MCF 10A (cell line): ENCODE data around the gene FAR1. TPM values are rescaled to one million over a fixed set of nuclear protein-coding genes. Genes with fewer than 3 reads are reported as not detected.
A peak's percentile ranks its signal among the peaks of the same experiment; 100 is the strongest.

Source experiments
- BruUV-seq: library from RNA; stranded (reverse); fragments of 400-500 nt; replicated peaks from 2 replicates; lab custom pipeline; 2021; lab: Mats Ljungman, UMichigan
- CTCF ChIA-PET: fragments of 300-600 bp; sonication (Branson Sonifier 250); formaldehyde crosslinking; extraction: SDS; loops from one replicate; lab custom pipeline; 2021; ENCODE audit warnings: antibody characterized with exemption, inconsistent platforms; lab: Yijun Ruan, JAX
- POLR2A ChIA-PET: fragments of 300-600, 350-650 bp; sonication (Branson Sonifier 250); formaldehyde crosslinking; extraction: SDS; loops from one replicate; lab custom pipeline; 2020; ENCODE audit warnings: antibody characterized with exemption, inconsistent platforms; lab: Yijun Ruan, JAX
- DNase-seq: peaks from one replicate; pipeline ENCODE4 v3.0.0-alpha.2; 2018; ENCODE audit not compliant: unreplicated experiment
- H3K27ac Mint-ChIP-seq: one replicate; pipeline ENCODE4 v1.8.0; 2022; ENCODE audit warnings: mild to moderate bottlenecking, low read depth, mixed read lengths; ENCODE audit not compliant: unreplicated experiment
- H3K27me3 Mint-ChIP-seq: one replicate; pipeline ENCODE4 v1.8.0; 2022; ENCODE audit warnings: mixed read lengths; ENCODE audit not compliant: insufficient read depth, unreplicated experiment
- H3K36me3 Mint-ChIP-seq: one replicate; pipeline ENCODE4 v1.8.0; 2022; ENCODE audit warnings: mild to moderate bottlenecking, moderate library complexity, mixed read lengths; ENCODE audit not compliant: insufficient read depth, unreplicated experiment
- H3K4me1 Mint-ChIP-seq: one replicate; pipeline ENCODE4 v1.8.0; 2022; ENCODE audit warnings: mixed read lengths; ENCODE audit not compliant: insufficient read depth, unreplicated experiment
- H3K4me3 Mint-ChIP-seq: one replicate; pipeline ENCODE4 v1.8.0; 2022; ENCODE audit warnings: mild to moderate bottlenecking, moderate library complexity, mixed read lengths; ENCODE audit not compliant: unreplicated experiment
- H3K9me3 Mint-ChIP-seq: one replicate; pipeline ENCODE4 v1.8.0; 2022; ENCODE audit warnings: mixed read lengths; ENCODE audit not compliant: unreplicated experiment
- CTCF ChIP-seq: fragments of 200-600 bp; IDR thresholded peaks from one replicate; pipeline ENCODE4 v1.8.0; 2022; ENCODE audit warnings: antibody characterized with exemption, mild to moderate bottlenecking; ENCODE audit not compliant: unreplicated experiment
- intact Hi-C: fragments of 100-400 bp; cut with micrococcal nuclease; formaldehyde crosslinking; loops from 2 replicates; pipeline ENCODE4 v1.14.1; 2022
- total RNA-seq: library from RNA; stranded (reverse); gene quantifications from 2 replicates; pipeline ENCODE4 v1.2.3, GENCODE V29; 2022

Gene FAR1
- total RNA-seq, 1 experiment from 2014 or later, result 112 TPM

- Mint-ChIP-seq H3K27ac (no peak overlapping the region), H3K27me3 (no peaks in the 10 kb centered on the region), H3K4me1 (peaks cover 12% of the 10 kb centered on the region), H3K9me3 (no peaks in the 10 kb centered on the region), H3K36me3 (peaks cover 38% of the 10 kb centered on the region), H3K4me3 (no peak overlapping the region)
- ChIA-PET CTCF (interaction anchor here (1.5 kb wide), 1 partner anchor 50 kb away, joined by 3 read pairs; no protein-coding TSS in a partner anchor), POLR2A (no interaction called here)
- intact Hi-C loops, result no loop called here
- no peak for TF ChIP-seq CTCF
- peak; percentile 61 for DNase-seq
- BruUV-seq, result no TSS peak
Measured at GRCh38 chr11:13717331-13717730, 48.9 kb downstream of the FAR1 start.

- no peak for TF ChIP-seq CTCF
- Mint-ChIP-seq H3K4me3 (no peak overlapping the region), H3K27ac (no peak overlapping the region), H3K9me3 (no peaks in the 10 kb centered on the region), H3K4me1 (peaks cover 12% of the 10 kb centered on the region), H3K27me3 (no peaks in the 10 kb centered on the region), H3K36me3 (peaks cover 42% of the 10 kb centered on the region)
- ChIA-PET CTCF (interaction anchor here (1.3 to 1.5 kb wide), 2 partner anchors 46 to 51 kb away, joined by 3 read pairs; no protein-coding TSS in a partner anchor), POLR2A (interaction anchor here (0.5 to 1.6 kb wide), 2 partner anchors 24 to 256 kb away, joined by 4 read pairs; partner anchors contain the start of gene BTBD10)
- no TSS peak for BruUV-seq
- intact Hi-C loops, result no loop called here
- no peak for DNase-seq
Measured at GRCh38 chr11:13718394-13718793, 49.9 kb downstream of the FAR1 start.

GRCh38 chr11:13720940-13721339 is 52.5 kb downstream of the FAR1 start:
- ChIA-PET CTCF (interaction anchor here (1.3 kb wide), 1 partner anchor 53 kb away, joined by 3 read pairs; no protein-coding TSS in a partner anchor), POLR2A (interaction anchor here (0.6 to 1.9 kb wide), 5 partner anchors 9 to 50 kb away, joined by 3 to 6 read pairs (median 4); no protein-coding TSS in a partner anchor)
- no peaks in the 10 kb centered on the region for H3K9me3 Mint-ChIP-seq
- DNase-seq, result peak; percentile 24
- H3K4me1 Mint-ChIP-seq, result peaks cover 12% of the 10 kb centered on the region
- no peak overlapping the region for H3K4me3 Mint-ChIP-seq
- H3K27me3 Mint-ChIP-seq, result no peaks in the 10 kb centered on the region
- no TSS peak for BruUV-seq
- peak overlapping the region; percentile 63 for H3K27ac Mint-ChIP-seq
- intact Hi-C loops, result no loop called here
- TF ChIP-seq CTCF, result no peak
- H3K36me3 Mint-ChIP-seq, result peaks cover 28% of the 10 kb centered on the region

GRCh38 chr11:13721760-13722159 is 53.3 kb downstream of the FAR1 start:
- intact Hi-C loops, result no loop called here
- ChIA-PET POLR2A (interaction anchor here (0.7 to 1.9 kb wide), 6 partner anchors 16 to 65 kb away, joined by 3 to 6 read pairs (median 4); no protein-coding TSS in a partner anchor), CTCF (no interaction called here)
- H3K4me1 Mint-ChIP-seq, result peaks cover 12% of the 10 kb centered on the region
- no peak overlapping the region for H3K27ac Mint-ChIP-seq
- no peak overlapping the region for H3K4me3 Mint-ChIP-seq
- no TSS peak for BruUV-seq
- no peak for TF ChIP-seq CTCF
- H3K36me3 Mint-ChIP-seq, result peaks cover 34% of the 10 kb centered on the region
- H3K27me3 Mint-ChIP-seq, result no peaks in the 10 kb centered on the region
- H3K9me3 Mint-ChIP-seq, result no peaks in the 10 kb centered on the region
- peak; percentile 13 for DNase-seq
